AG09319 (cell line): Measurements from ENCODE around the gene LRRC25.

Experiments used
- DNase-seq: peaks from one replicate; pipeline ENCODE4 v3.0.0-alpha.2; 2010; ENCODE audit warnings: low read depth; ENCODE audit errors: extremely low read depth
- TF ChIP-seq, protein P1 (sequence below): IDR thresholded peaks from 2 replicates; pipeline ENCODE4 v1.5.1; 2011; ENCODE audit warnings: low read depth, mild to moderate bottlenecking, inconsistent platforms, low read length, moderate library complexity

LRRC25 gene

DNA sequence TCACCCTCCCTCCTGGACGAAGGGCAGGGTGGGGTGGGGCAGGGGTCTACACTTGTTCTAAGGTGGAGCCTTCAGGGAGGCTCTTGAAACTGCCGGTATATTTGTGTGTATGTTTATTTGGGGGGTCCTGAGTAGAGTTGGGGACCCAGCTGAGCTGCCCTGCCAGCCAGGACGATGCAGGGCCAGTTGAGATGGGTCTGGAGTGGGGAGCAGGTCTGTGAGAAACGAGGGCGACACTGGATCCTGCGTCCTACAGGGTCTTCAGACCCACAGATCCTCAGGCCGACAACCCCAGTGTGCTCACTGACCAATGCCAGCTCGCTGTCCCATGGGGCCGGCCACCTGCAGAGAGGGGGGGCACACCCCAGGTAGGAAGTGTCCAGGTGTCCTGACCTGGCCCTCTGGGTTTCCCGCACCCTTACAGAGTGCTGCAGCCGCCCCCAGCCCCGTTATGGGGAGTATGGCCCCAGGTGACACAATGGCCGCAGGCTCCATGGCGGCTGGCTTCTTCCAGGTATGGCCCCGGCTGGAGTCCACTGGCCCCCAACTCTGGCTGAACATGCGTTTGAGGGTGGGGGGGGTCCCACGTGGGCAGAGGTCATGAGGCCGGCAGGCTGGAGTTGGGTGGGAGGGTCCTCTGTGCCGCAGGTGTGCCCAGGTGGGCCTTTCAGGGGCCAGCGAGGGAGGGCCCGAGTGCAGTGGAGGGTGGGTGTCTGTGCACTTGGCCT lies 33.2 kb upstream of the LRRC25 start:
- DNase-seq: no peak
- TF ChIP-seq, protein P1, sequence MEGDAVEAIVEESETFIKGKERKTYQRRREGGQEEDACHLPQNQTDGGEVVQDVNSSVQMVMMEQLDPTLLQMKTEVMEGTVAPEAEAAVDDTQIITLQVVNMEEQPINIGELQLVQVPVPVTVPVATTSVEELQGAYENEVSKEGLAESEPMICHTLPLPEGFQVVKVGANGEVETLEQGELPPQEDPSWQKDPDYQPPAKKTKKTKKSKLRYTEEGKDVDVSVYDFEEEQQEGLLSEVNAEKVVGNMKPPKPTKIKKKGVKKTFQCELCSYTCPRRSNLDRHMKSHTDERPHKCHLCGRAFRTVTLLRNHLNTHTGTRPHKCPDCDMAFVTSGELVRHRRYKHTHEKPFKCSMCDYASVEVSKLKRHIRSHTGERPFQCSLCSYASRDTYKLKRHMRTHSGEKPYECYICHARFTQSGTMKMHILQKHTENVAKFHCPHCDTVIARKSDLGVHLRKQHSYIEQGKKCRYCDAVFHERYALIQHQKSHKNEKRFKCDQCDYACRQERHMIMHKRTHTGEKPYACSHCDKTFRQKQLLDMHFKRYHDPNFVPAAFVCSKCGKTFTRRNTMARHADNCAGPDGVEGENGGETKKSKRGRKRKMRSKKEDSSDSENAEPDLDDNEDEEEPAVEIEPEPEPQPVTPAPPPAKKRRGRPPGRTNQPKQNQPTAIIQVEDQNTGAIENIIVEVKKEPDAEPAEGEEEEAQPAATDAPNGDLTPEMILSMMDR: no peak

DNA sequence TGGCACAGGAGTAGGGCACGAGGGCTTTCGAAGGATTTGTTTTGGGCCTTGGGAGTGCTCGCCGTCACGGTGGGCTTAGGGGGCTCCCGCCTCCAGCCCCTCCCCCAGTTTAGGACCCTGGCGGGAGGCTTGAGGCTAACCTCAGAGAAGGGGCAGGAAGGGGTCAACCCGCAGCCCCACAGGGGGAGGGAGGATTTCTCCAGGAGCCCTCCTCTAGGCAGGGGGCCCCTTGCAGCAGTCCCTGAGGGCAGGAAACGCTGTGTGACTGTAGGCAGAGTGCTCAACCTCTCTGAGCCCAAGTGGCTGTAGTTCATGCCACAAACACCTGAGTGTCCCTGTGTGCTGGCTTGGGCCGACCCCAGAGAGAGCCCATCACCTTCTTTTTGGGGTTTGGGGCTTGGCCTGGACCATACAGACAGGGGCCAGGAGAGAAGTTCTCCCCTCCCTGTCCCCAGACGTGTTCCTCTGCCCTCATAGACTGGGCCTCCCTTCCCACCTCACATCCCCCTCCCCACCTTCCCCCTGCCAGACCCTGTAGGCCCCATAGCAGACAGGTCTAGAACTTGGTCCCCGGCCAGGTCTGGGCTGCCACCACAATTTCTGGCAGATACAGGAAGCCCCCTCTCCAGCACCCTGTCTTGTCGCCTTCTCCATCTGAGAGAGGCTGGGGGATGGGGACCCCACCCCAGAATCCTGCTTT lies 32.4 kb upstream of the LRRC25 start:
- TF ChIP-seq, protein P1: no peak
- DNase-seq: no peak

DNA sequence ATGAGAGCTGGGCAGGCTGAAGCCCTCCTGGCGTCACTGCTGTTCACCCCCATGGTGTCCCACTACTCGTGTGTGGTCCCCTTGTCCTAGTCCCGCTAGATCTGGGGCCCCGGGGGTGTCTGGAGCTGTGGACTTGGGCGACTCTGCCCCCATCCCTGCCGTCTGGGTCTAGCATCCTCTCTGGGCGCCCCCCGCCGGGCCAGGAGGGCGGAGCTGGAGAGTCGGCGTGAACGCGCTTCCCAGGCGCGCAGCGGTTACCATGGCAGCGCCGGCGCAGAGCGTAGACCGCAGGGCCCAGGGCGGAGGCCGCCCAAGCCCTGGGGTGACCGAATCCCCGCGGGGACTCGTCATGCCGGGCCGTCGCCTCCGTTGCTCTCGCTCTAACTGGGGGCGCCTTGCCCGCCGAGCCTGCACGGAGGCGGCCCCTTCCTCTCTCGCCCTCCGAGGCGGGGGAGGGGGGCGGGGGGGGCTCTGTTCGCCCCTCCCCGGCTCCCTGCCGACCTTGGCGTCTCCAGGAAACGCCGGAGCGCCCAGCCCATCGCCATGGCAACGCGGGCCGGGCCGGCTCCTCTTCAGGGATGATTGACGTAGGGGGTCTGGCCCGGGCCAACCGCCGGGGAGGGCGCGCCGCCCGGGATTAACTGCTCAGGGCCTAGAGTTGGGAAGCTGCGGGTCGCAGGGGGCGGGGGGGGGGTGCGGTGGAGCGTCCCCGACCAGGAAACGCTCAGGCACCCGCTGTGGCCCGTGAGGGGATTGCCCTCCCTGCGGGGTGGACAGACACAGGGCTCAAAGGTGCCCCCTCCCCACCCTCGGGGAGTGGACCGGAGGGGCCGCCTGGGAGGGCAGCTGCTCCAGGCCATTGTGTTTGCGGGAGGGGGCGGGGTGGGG lies 31.6 kb upstream of the LRRC25 start:
- no peak for DNase-seq
- TF ChIP-seq, protein P1: no peak; the same call in none of the 2 replicates

DNA sequence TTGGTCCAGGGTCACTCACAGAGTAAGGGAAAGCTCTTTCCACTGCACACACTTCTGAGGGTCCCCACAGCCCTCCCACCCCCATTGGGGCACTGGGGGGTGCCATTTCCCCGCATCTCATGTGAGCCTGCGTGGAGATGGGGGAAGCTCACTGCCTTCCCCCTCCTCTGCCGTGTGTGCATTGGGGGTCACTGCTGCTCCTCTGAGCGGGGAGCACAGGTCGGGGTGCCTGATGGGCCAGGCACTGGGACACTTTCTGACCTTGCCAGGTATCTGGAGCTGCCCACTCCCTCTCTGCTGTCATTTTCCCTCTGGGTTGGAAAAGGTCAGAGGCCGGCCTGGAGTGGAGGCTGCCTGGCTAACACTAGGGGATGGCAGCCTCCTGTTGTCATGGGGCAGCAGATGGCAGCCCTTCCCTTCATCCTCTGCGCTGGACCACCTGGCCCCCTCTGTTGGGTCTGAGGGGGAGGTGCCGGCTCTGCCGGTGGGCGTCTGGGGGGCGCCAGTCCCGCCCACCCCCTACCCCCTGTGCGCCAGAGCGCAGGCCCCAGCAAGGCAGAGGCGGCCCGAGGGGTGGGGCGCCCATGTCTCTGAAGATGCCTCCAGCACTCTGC lies 30.9 kb upstream of the LRRC25 start:
- TF ChIP-seq, protein P1: no peak
- no peak for DNase-seq

DNA sequence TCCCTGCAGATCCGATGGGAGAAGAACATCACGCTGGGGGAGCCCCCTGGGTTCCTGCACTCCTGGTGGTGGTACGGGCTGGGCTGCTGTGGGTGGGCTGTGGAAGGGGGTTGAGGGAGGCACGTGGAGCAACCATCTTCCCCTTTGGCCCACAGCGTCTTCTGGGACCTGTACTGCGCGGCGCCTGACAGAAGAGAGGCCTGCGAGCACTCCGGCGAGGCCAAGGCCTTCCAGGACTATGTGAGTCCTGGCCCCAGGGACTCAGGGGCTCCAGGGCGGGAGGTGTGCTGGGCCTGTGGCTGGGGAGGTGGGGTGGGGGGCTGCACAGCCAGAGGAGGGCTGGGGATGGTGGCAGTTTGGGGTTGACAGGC lies 30.3 kb upstream of the LRRC25 start:
- no peak for DNase-seq
- TF ChIP-seq, protein P1: no peak

DNA sequence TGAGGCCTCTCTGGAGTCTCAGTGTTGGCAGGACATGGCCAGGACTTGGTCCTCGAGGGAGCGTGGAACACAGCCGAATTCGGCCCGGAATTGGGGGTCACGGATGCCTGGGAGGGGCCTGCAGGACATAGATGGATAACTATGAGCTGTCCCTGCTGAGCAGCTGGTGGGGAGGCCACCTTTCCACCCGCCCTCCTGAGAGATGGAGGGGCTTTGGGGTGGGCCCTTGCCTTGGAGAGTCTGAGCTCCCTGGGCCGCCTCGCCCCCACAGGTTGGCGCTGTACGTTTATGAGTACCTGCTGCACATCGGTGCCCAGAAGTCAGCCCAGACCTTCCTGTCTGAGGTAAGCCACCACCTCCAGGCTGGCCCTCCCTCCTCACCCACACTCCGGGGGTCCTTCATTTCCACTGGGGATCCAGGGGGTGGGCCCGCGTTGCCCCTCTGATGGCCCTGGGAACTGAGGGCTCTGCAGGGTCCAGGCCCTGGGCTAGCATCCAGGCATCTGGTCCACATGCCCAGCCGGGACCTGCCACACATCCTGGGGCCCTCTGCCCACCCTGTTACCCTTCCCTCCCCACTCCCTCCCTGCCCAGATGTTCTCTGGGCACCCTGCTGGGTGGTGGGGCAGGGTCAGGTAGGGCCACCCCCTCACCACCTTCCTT lies 29.8 kb upstream of the LRRC25 start:
- TF ChIP-seq, protein P1: no peak
- DNase-seq: no peak
